PFSK-1 (cell line): ENCODE results near the gene SFMBT2.

Source experiments
- FOXP2 ChIP-seq: optimal IDR thresholded peaks from 2 replicates; pipeline ENCODE3; 2011; ENCODE audit warnings: borderline replicate concordance, control low read depth, inconsistent platforms; ENCODE audit not compliant: insufficient read depth; ENCODE audit errors: extremely low read length, extremely low read depth
- POLR2AphosphoS5 ChIP-seq: IDR thresholded peaks from 2 replicates; pipeline ENCODE4 v1.6.1; 2012; ENCODE audit warnings: low read depth, mild to moderate bottlenecking, control low read depth, low read length, moderate library complexity
- REST ChIP-seq, 2 experiments: IDR thresholded peaks; 2 replicates each; pipeline versions ENCODE4 v1.6.1 to v1.8.0; 2011 to 2012; ENCODE audit warnings: low read depth in 2 of 2, low read length in 2 of 2, control low read depth in 1 of 2, inconsistent platforms in 1 of 2, mild to moderate bottlenecking in 1 of 2, moderate library complexity in 1 of 2; ENCODE audit not compliant: insufficient read depth in 1 of 2
- SIN3A ChIP-seq: IDR thresholded peaks from 2 replicates; pipeline ENCODE4 v1.6.1; 2012; ENCODE audit warnings: mild to moderate bottlenecking, low read length, moderate library complexity, borderline replicate concordance; ENCODE audit not compliant: insufficient read depth
- TAF1 ChIP-seq: IDR thresholded peaks from 2 replicates; pipeline ENCODE4 v1.6.1; 2012; ENCODE audit warnings: low read length, control low read depth, borderline replicate concordance; ENCODE audit not compliant: insufficient read depth

Gene SFMBT2

GRCh38 chr10:7243139-7243538, 167.7 kb downstream of the SFMBT2 start:
- no peak for TF ChIP-seq SIN3A
- TF ChIP-seq TAF1: no peak
- no peak for TF ChIP-seq POLR2AphosphoS5
- TF ChIP-seq REST (IDR thresholded peaks at IDR 0.05; ENCODE audit: insufficient read depth in 1 of 2, low read depth in 2 of 2, low read length in 2 of 2): no peak
- TF ChIP-seq FOXP2: no peak

DNA sequence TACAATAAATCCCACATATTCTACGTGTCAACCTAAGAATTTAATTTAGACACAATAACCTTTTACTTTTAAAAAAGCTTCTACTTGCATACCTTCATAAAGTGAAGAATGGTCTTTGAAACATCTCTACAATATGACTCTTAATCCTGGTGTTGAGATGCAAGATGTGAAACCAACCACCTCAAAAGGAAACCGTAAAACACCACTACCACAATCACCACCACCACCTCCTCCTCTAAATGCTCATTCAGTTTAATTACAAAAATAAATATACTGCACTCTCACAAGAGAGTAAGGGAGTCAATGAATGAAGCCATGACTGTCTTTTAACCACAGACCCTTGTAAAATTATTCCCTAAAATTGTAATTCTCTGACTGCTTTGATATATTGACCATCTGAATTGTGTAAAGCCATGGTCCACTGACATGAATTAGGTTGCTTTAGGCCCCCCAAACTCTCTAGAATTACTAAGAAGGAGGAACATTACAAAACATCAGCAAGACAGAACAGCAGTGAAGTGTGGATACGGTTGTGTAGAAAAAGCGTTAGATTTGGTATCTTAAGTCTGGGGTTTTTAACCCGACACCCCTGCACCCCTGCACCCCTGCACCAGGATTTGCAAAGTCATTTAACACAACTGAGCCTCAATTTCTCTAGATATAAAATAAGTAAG, 171.4 kb downstream of the SFMBT2 start:
- TF ChIP-seq POLR2AphosphoS5 (no peak), TAF1 (no peak), FOXP2 (no peak), SIN3A (no peak), REST (IDR thresholded peaks at IDR 0.05; ENCODE audit: insufficient read depth in 1 of 2, low read depth in 2 of 2, low read length in 2 of 2) (no peak)

DNA sequence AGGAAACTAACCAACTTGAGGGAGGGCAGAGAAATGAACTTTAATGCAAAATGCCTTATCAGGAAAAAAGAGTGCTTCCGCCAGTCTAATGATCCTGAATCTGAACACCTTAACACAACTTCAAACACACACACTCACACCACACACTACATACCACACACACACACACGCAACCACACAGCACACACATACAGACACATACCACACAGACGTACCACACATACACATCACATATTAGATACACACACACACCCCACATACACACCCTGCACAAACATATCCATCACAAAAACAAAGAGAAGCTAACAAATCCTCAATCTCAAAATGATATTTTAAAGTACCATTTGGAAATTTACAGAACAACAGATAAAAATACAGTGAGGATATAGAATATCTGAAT, 175.5 kb downstream of the SFMBT2 start:
- TF ChIP-seq TAF1 (no peak), FOXP2 (no peak), POLR2AphosphoS5 (no peak), SIN3A (no peak), REST (IDR thresholded peaks at IDR 0.05; ENCODE audit: insufficient read depth in 1 of 2, low read depth in 2 of 2, low read length in 2 of 2) (no peak)

GRCh38 chr10:7234109-7234508, 176.7 kb downstream of the SFMBT2 start:
- TF ChIP-seq REST (IDR thresholded peaks at IDR 0.05; ENCODE audit: insufficient read depth in 1 of 2, low read depth in 2 of 2, low read length in 2 of 2) (no peak), POLR2AphosphoS5 (no peak), TAF1 (no peak), FOXP2 (no peak), SIN3A (no peak)
